Measurements from ENCODE around the gene ZNF444. TPM values are rescaled to one million over a fixed set of nuclear protein-coding genes. Genes with fewer than 3 reads are reported as not detected.

ZNF444 gene
- total RNA-seq, 1 experiment from 2014 or later = 31.7 TPM

DNA sequence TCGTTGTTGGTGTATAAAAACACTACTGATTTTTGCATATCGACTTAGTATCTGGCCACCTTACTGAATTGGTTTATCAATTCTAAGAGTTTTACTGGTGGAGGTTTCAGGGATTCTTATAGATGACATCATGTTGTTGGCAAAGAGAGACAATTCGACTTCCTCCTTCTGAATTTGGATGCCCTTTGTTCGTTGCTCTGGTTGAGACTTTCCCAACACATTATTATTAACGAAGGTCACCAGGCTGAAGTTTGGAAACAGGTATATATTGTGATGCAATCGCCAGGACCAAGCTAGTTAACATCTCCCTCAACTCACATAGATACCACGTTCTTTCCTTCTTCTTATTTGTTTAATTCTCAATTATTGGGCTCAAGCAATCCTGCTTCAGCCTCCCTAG lies 58.6 kb downstream of the ZNF444 start:
- Histone ChIP-seq H2AFZ (ENCODE audit: low read depth, low read length, poor library complexity, severe bottlenecking) (no peak overlapping the region), H3K9me2 (ENCODE audit: insufficient read depth) (no peaks in the 10 kb centered on the region), H3K9ac (ENCODE audit: low read length) (no peak overlapping the region), H3K4me3 (replicated peaks in 1 of 2; ENCODE audit: low read depth in 1 of 2, low read length in 2 of 2) (no peak overlapping the region), H4K20me1 (ENCODE audit: insufficient read depth) (no peaks in the 10 kb centered on the region), H3K79me2 (ENCODE audit: insufficient read depth, low read length) (no peaks in the 10 kb centered on the region), H3K4me1 (ENCODE audit: control insufficient read depth in 1 of 2, insufficient read depth in 2 of 2, low read length in 2 of 2) (no peaks in the 10 kb centered on the region), H3K4me2 (ENCODE audit: low read length) (no peak overlapping the region), H3K27me3 (ENCODE audit: insufficient read depth, low read length) (no peaks in the 10 kb centered on the region; the same call in 1 of the 2 replicates), H3K36me3 (ENCODE audit: control insufficient read depth in 1 of 2, insufficient read depth in 2 of 2, low read length in 2 of 2) (no peaks in the 10 kb centered on the region), H3K27ac (ENCODE audit: low read depth, low read length) (no peak overlapping the region), H3K9me3 (ENCODE audit: control insufficient read depth in 1 of 2, insufficient read depth in 1 of 2, low read depth in 1 of 2, low read length in 2 of 2) (no peaks in the 10 kb centered on the region)
- ATAC-seq = no peak
- no peak for DNase-seq (ENCODE audit: low read depth, low spot score)
- intact Hi-C loops (cut with micrococcal nuclease) = no loop called here
- ChIA-PET CTCF (interaction anchor here (1.0 kb wide), 1 partner anchor 110 kb away, joined by 3 read pairs; no protein-coding TSS in a partner anchor), RAD21 (ENCODE audit: low non-redundant PET in 1 of 2, low total read pairs in 2 of 2, uncharacterized antibody in 2 of 2, unreplicated experiment in 2 of 2) (no interaction called here), POLR2A (no interaction called here)
- BruUV-seq (replicated peaks) = no TSS peak
- TF ChIP-seq SRF (IDR thresholded peaks at IDR 0.05; ENCODE audit: low read depth) (no peak), JUND (IDR thresholded peaks at IDR 0.05) (no peak), ELF1 (IDR thresholded peaks at IDR 0.05; ENCODE audit: borderline replicate concordance, low read depth) (no peak), SP1 (IDR thresholded peaks at IDR 0.05; ENCODE audit: low read depth) (no peak), SIN3A (IDR thresholded peaks at IDR 0.05; ENCODE audit: low read depth) (no peak)
- TF ChIP-seq, protein P1, sequence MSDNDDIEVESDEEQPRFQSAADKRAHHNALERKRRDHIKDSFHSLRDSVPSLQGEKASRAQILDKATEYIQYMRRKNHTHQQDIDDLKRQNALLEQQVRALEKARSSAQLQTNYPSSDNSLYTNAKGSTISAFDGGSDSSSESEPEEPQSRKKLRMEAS (IDR thresholded peaks at IDR 0.05) = no peak

DNA sequence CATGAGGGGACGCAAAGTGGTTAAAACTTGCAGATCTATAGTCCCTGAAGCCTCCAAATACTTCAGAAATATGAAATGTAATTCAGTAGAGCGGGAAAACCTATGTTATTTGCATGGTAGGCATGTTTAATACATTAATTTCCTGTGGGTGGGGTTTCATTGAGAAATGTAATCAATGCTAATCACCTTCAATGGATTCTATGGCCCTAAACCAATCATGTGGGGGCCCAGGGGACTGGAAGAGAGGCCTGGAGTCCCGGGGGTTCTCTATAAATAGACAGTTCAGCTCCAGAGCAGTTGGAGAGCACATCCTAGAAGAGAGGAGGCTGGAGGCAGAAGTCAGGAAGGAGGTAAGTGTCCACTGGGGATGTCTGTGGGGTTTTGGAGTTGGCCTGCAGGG lies 60.9 kb downstream of the ZNF444 start, which contains the start of gene ZSCAN5C:
ZSCAN5C (plus strand) TSS at position 301 of the 400 bp plus-strand sequence. CDS start 3,641 bp downstream, outside the sequence.
- Histone ChIP-seq H3K4me3 (replicated peaks in 1 of 2; ENCODE audit: low read depth in 1 of 2, low read length in 2 of 2) (no peak within 1 kb of the TSS), H3K9me2 (ENCODE audit: insufficient read depth) (no peaks in the 10 kb centered on the region), H4K20me1 (ENCODE audit: insufficient read depth) (no peaks in the 10 kb centered on the region), H3K36me3 (ENCODE audit: control insufficient read depth in 1 of 2, insufficient read depth in 2 of 2, low read length in 2 of 2) (no peaks in the 10 kb centered on the region), H3K4me2 (ENCODE audit: low read length) (no peak within 1 kb of the TSS), H3K27ac (ENCODE audit: low read depth, low read length) (no peak within 1 kb of the TSS), H3K9ac (ENCODE audit: low read length) (no peak within 1 kb of the TSS), H2AFZ (ENCODE audit: low read depth, low read length, poor library complexity, severe bottlenecking) (no peak within 1 kb of the TSS), H3K4me1 (ENCODE audit: control insufficient read depth in 1 of 2, insufficient read depth in 2 of 2, low read length in 2 of 2) (no peaks in the 10 kb centered on the region), H3K79me2 (ENCODE audit: insufficient read depth, low read length) (no peaks in the 10 kb centered on the region), H3K27me3 (ENCODE audit: insufficient read depth, low read length) (peaks cover 8% of the 10 kb centered on the region), H3K9me3 (ENCODE audit: control insufficient read depth in 1 of 2, insufficient read depth in 1 of 2, low read depth in 1 of 2, low read length in 2 of 2) (no peaks in the 10 kb centered on the region)
- BruUV-seq (replicated peaks) = no TSS peak
- RAD21 ChIA-PET (ENCODE audit: low non-redundant PET in 1 of 2, low total read pairs in 2 of 2, uncharacterized antibody in 2 of 2, unreplicated experiment in 2 of 2) = no interaction called here
- intact Hi-C loops (cut with micrococcal nuclease) = no loop called here
- DNase-seq (ENCODE audit: low read depth, low spot score) (no peak), ATAC-seq (no peak)
- POLR2A ChIA-PET = no interaction called here
- TF ChIP-seq, protein P2, sequence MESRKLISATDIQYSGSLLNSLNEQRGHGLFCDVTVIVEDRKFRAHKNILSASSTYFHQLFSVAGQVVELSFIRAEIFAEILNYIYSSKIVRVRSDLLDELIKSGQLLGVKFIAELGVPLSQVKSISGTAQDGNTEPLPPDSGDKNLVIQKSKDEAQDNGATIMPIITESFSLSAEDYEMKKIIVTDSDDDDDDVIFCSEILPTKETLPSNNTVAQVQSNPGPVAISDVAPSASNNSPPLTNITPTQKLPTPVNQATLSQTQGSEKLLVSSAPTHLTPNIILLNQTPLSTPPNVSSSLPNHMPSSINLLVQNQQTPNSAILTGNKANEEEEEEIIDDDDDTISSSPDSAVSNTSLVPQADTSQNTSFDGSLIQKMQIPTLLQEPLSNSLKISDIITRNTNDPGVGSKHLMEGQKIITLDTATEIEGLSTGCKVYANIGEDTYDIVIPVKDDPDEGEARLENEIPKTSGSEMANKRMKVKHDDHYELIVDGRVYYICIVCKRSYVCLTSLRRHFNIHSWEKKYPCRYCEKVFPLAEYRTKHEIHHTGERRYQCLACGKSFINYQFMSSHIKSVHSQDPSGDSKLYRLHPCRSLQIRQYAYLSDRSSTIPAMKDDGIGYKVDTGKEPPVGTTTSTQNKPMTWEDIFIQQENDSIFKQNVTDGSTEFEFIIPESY (IDR thresholded peaks at IDR 0.05; ENCODE audit: extremely low read depth, insufficient replicate concordance, low read length) = no peak
- no peak for TF ChIP-seq SRF (IDR thresholded peaks at IDR 0.05; ENCODE audit: low read depth)
- CTCF ChIA-PET = no interaction called here
